GM19467 (cell line): ENCODE data around the gene LLCFC1.

Source experiments
- ATAC-seq: cut with Tn5 transposase; IDR thresholded peaks from one replicate; pipeline ENCODE4 v1.9.1; 2021; ENCODE audit warnings: mild to moderate bottlenecking, moderate library complexity; ENCODE audit not compliant: unreplicated experiment

The LLCFC1 gene

GRCh38 chr7:142939226-142939910 is at the start of gene LLCFC1:
LLCFC1 (plus strand) TSS chr7:142939484; CDS start chr7:142939622, 138 bp downstream.
- ATAC-seq: no peak

GRCh38 chr7:142889816-142890215 is 49.5 kb upstream of the LLCFC1 start:
- ATAC-seq: no peak

- no peak for ATAC-seq
Observed at GRCh38 chr7:142890874-142891485, 48.3 kb upstream of the LLCFC1 start.

- ATAC-seq: no peak
Observed at GRCh38 chr7:142891490-142892082, 47.7 kb upstream of the LLCFC1 start.

GRCh38 chr7:142892951-142893350 is 46.3 kb upstream of the LLCFC1 start:
- ATAC-seq: no peak

- no peak for ATAC-seq
Observed at GRCh38 chr7:142894112-142894984, 44.9 kb upstream of the LLCFC1 start.

GRCh38 chr7:142894985-142895593 is 44.2 kb upstream of the LLCFC1 start:
- no peak for ATAC-seq

- no peak for ATAC-seq
Observed at GRCh38 chr7:142896151-142896550, 43.1 kb upstream of the LLCFC1 start.

- ATAC-seq: no peak
Observed at GRCh38 chr7:142896741-142897379, 42.4 kb upstream of the LLCFC1 start.

- ATAC-seq: no peak
Observed at GRCh38 chr7:142897691-142898090, 41.6 kb upstream of the LLCFC1 start.

GRCh38 chr7:142898377-142899170 is 40.7 kb upstream of the LLCFC1 start:
- ATAC-seq: no peak

- ATAC-seq: no peak
Observed at GRCh38 chr7:142899661-142900060, 39.6 kb upstream of the LLCFC1 start.

- no peak for ATAC-seq
Observed at GRCh38 chr7:142901426-142902259, 37.6 kb upstream of the LLCFC1 start.

GRCh38 chr7:142904128-142904527 is 35.2 kb upstream of the LLCFC1 start:
- no peak for ATAC-seq

GRCh38 chr7:142905759-142906158 is 33.5 kb upstream of the LLCFC1 start:
- no peak for ATAC-seq

GRCh38 chr7:142906643-142907042 is 32.6 kb upstream of the LLCFC1 start:
- no peak for ATAC-seq

GRCh38 chr7:142908290-142908689 is 31.0 kb upstream of the LLCFC1 start:
- no peak for ATAC-seq
